HG02970 (cell line): ENCODE data around the gene COX4I2.
"Not testable (repeated sequence)": the region's sequence is repeated elsewhere in the genome, so short reads cannot be mapped to it uniquely, and the experiment has no call there.

Source experiments
- ATAC-seq: cut with Tn5 transposase; IDR thresholded peaks from one replicate; pipeline ENCODE4 v1.9.1; 2021; ENCODE audit warnings: mild to moderate bottlenecking, moderate library complexity, moderate number of reproducible peaks; ENCODE audit not compliant: unreplicated experiment, low FRiP score

Gene COX4I2

GRCh38 chr20:31648104-31648503, 10.4 kb downstream of the COX4I2 start:
- not testable (repeated sequence) for ATAC-seq

GRCh38 chr20:31652917-31653396, 15.2 kb downstream of the COX4I2 start:
- no peak for ATAC-seq

- no peak for ATAC-seq
Measured at GRCh38 chr20:31653561-31653960, 15.8 kb downstream of the COX4I2 start.

GRCh38 chr20:31654534-31654933, 16.8 kb downstream of the COX4I2 start:
- no peak for ATAC-seq

GRCh38 chr20:31661625-31662371, 24.1 kb downstream of the COX4I2 start:
- ATAC-seq = no peak

- ATAC-seq = no peak
Measured at GRCh38 chr20:31662372-31662854, 24.7 kb downstream of the COX4I2 start.

- ATAC-seq = no peak
Measured at GRCh38 chr20:31663524-31663837, 25.8 kb downstream of the COX4I2 start.

GRCh38 chr20:31663838-31664695, 26.4 kb downstream of the COX4I2 start:
- no peak for ATAC-seq

GRCh38 chr20:31664696-31665354, 27.1 kb downstream of the COX4I2 start:
- ATAC-seq = no peak

- no peak for ATAC-seq
Measured at GRCh38 chr20:31665753-31666152, 28.0 kb downstream of the COX4I2 start.

- no peak for ATAC-seq
Measured at GRCh38 chr20:31666258-31667042, 28.7 kb downstream of the COX4I2 start.

GRCh38 chr20:31667315-31668285, 29.9 kb downstream of the COX4I2 start:
- ATAC-seq = no peak

GRCh38 chr20:31668944-31669343, 31.2 kb downstream of the COX4I2 start:
- not testable (repeated sequence) for ATAC-seq

- ATAC-seq = no peak
Measured at GRCh38 chr20:31669876-31670275, 32.2 kb downstream of the COX4I2 start.

GRCh38 chr20:31670371-31671228, 32.9 kb downstream of the COX4I2 start:
- no peak for ATAC-seq

GRCh38 chr20:31671324-31671723, 33.6 kb downstream of the COX4I2 start:
- no peak for ATAC-seq

- no peak for ATAC-seq
Measured at GRCh38 chr20:31673435-31673834, 35.7 kb downstream of the COX4I2 start.

- no peak for ATAC-seq
Measured at GRCh38 chr20:31673943-31674463, 36.3 kb downstream of the COX4I2 start.
